Mesodermal cell (in vitro differentiated cells): ENCODE measurements around the gene RAB11FIP5.

Experiments used
- H3K27ac ChIP-seq: 2 replicates; pipeline ENCODE4 v1.7.0; 2013; ENCODE audit warnings: mild to moderate bottlenecking, low read depth, low read length, moderate library complexity; ENCODE audit not compliant: severe bottlenecking
- H3K36me3 ChIP-seq: 2 replicates; pipeline ENCODE4 v1.7.1; 2013; ENCODE audit warnings: mild to moderate bottlenecking, low read length, moderate library complexity; ENCODE audit not compliant: control insufficient read depth, insufficient read depth
- H3K4me1 ChIP-seq: one replicate; pipeline ENCODE4 v1.7.1; 2013; ENCODE audit warnings: mild to moderate bottlenecking, low read length; ENCODE audit not compliant: insufficient read depth, control insufficient read depth, poor library complexity, severe bottlenecking
- H3K4me3 ChIP-seq: 2 replicates; pipeline ENCODE4 v1.7.0; 2013; ENCODE audit warnings: low read length, control low read depth, mild to moderate bottlenecking; ENCODE audit not compliant: insufficient read depth, poor library complexity, severe bottlenecking; ENCODE audit errors: extremely low read depth
- H3K9me3 ChIP-seq: 2 replicates; pipeline ENCODE4 v1.7.1; 2013; ENCODE audit warnings: mild to moderate bottlenecking, low read length, moderate library complexity; ENCODE audit not compliant: control insufficient read depth
- WGBS, 2 experiments: methylation state at CpG; one replicate each; pipeline ENCODE4 v1.1.5; 2013; ENCODE audit warnings: missing lambda C conversion rate in 2 of 2; ENCODE audit not compliant: insufficient coverage in 2 of 2; 5-methylcytosine and 5-hydroxymethylcytosine counted together

Gene RAB11FIP5

GRCh38 chr2:73037947-73038585, 74.7 kb downstream of the RAB11FIP5 start:
- H3K4me3 ChIP-seq: no peak overlapping the region
- H3K9me3 ChIP-seq: no peaks in the 10 kb centered on the region
- 93% methylated on average over 2 to 3 of the region's 6 CpGs for WGBS, 2 experiments
- H3K36me3 ChIP-seq: peaks cover 4% of the 10 kb centered on the region
- no peak overlapping the region for H3K27ac ChIP-seq
- no peaks in the 10 kb centered on the region for H3K4me1 ChIP-seq

GRCh38 chr2:73036766-73037165, 76.0 kb downstream of the RAB11FIP5 start:
- WGBS, 2 experiments: 95 to 96% methylated on average over 11 of the region's 11 CpGs
- H3K4me3 ChIP-seq: no peak overlapping the region
- no peaks in the 10 kb centered on the region for H3K4me1 ChIP-seq
- no peaks in the 10 kb centered on the region for H3K9me3 ChIP-seq
- H3K36me3 ChIP-seq: peaks cover 4% of the 10 kb centered on the region
- H3K27ac ChIP-seq: no peak overlapping the region

- H3K27ac ChIP-seq: no peak overlapping the region
- WGBS, 2 experiments: 92 to 100% methylated on average over 4 to 5 of the region's 6 CpGs
- H3K4me1 ChIP-seq: no peaks in the 10 kb centered on the region
- no peaks in the 10 kb centered on the region for H3K9me3 ChIP-seq
- peaks cover 4% of the 10 kb centered on the region for H3K36me3 ChIP-seq
- H3K4me3 ChIP-seq: no peak overlapping the region
Measured at GRCh38 chr2:73035899-73036711, 76.6 kb downstream of the RAB11FIP5 start.

- Histone ChIP-seq H3K4me3 (no peak overlapping the region), H3K27ac (no peak overlapping the region), H3K4me1 (no peaks in the 10 kb centered on the region), H3K9me3 (no peaks in the 10 kb centered on the region), H3K36me3 (peaks cover 4% of the 10 kb centered on the region)
- 93 to 99% methylated on average over 3 to 6 of the region's 7 CpGs for WGBS, 2 experiments
Measured at GRCh38 chr2:73034661-73035375, 77.9 kb downstream of the RAB11FIP5 start.

- H3K4me3 ChIP-seq: no peak overlapping the region
- 92 to 99% methylated on average over 4 to 5 of the region's 5 CpGs for WGBS, 2 experiments
- peaks cover 4% of the 10 kb centered on the region for H3K4me1 ChIP-seq
- H3K36me3 ChIP-seq: no peaks in the 10 kb centered on the region
- H3K9me3 ChIP-seq: no peaks in the 10 kb centered on the region
- no peak overlapping the region for H3K27ac ChIP-seq
Measured at GRCh38 chr2:73033766-73034381, 78.9 kb downstream of the RAB11FIP5 start.

- Histone ChIP-seq H3K4me3 (no peak overlapping the region), H3K4me1 (peaks cover 5% of the 10 kb centered on the region)
- WGBS, 2 experiments: no CpG with 5 or more reads among the region's 1 CpG
Measured at GRCh38 chr2:73033142-73033765, 79.5 kb downstream of the RAB11FIP5 start.

GRCh38 chr2:73032702-73033097, 80.0 kb downstream of the RAB11FIP5 start:
- no peaks in the 10 kb centered on the region for H3K9me3 ChIP-seq
- no peak overlapping the region for H3K4me3 ChIP-seq
- no peak overlapping the region for H3K27ac ChIP-seq
- no peaks in the 10 kb centered on the region for H3K36me3 ChIP-seq
- peaks cover 5% of the 10 kb centered on the region for H3K4me1 ChIP-seq
- WGBS, 2 experiments: 90 to 98% methylated on average over 2 to 5 of the region's 5 CpGs

More at GRCh38 chr2:73033142-73033765, 79.5 kb downstream of the RAB11FIP5 start:
- Histone ChIP-seq H3K27ac (no peak overlapping the region), H3K9me3 (no peaks in the 10 kb centered on the region), H3K36me3 (no peaks in the 10 kb centered on the region)

GRCh38 chr2:73031725-73032701, 80.7 kb downstream of the RAB11FIP5 start:
- WGBS, 2 experiments: 91 to 97% methylated on average over 3 to 7 of the region's 10 CpGs

GRCh38 chr2:73031095-73031678, 81.6 kb downstream of the RAB11FIP5 start:
- H3K4me1 ChIP-seq: peaks cover 5% of the 10 kb centered on the region
- H3K4me3 ChIP-seq: no peak overlapping the region
- peaks cover 2% of the 10 kb centered on the region for H3K36me3 ChIP-seq
- 100% methylated on average over 2 of the region's 3 CpGs for WGBS, 2 experiments
- H3K9me3 ChIP-seq: no peaks in the 10 kb centered on the region
- no peak overlapping the region for H3K27ac ChIP-seq

More at GRCh38 chr2:73031725-73032701, 80.7 kb downstream of the RAB11FIP5 start:
- Histone ChIP-seq H3K4me1 (peaks cover 5% of the 10 kb centered on the region), H3K4me3 (no peak overlapping the region), H3K27ac (no peak overlapping the region), H3K36me3 (peaks cover 2% of the 10 kb centered on the region), H3K9me3 (no peaks in the 10 kb centered on the region)
